ENCODE results near the gene THRAP3.

- no peak for TF ChIP-seq ELF4 (CRISPR knock-in tag; IDR thresholded peaks at IDR 0.05)
- TF ChIP-seq MTA2 (IDR thresholded peaks at IDR 0.05; ENCODE audit: low read depth): no peak
These were observed 12.1 kb downstream of the THRAP3 start for GRCh38 chr1:36236302-36236701.

Measured in K562 (cell line).